Measurements from ENCODE around the gene CD274. TPM values are rescaled to one million over a fixed set of nuclear protein-coding genes. Genes with fewer than 3 reads are reported as not detected.

The CD274 gene
- total RNA-seq, 1 donor from 2014 or later = 36.7 TPM

GRCh38 chr9:5499889-5500398 lies 49.6 kb downstream of the CD274 start:
- Mint-ChIP-seq H3K27me3 (ENCODE audit: low read depth) (no peaks in the 10 kb centered on the region), H3K27ac (no peak overlapping the region)

GRCh38 chr9:5500441-5501235 lies 50.3 kb downstream of the CD274 start:
- intact Hi-C loops (cut with micrococcal nuclease) = no loop called here
- DNase-seq (ENCODE audit: low spot score) = no peak
- Mint-ChIP-seq H3K27me3 (ENCODE audit: low read depth) (no peaks in the 10 kb centered on the region), H3K4me1 (ENCODE audit: low read depth) (peaks cover 7% of the 10 kb centered on the region), H3K27ac (no peak overlapping the region), H3K9me3 (peaks cover 18% of the 10 kb centered on the region), H3K36me3 (ENCODE audit: low read depth) (peaks cover 13% of the 10 kb centered on the region), H3K4me3 (ENCODE audit: low read depth) (no peak overlapping the region)

More at GRCh38 chr9:5499889-5500398, 49.6 kb downstream of the CD274 start:
- no peak overlapping the region for H3K4me3 Mint-ChIP-seq (ENCODE audit: low read depth)
- no peak for DNase-seq (ENCODE audit: low spot score)
- peaks cover 6% of the 10 kb centered on the region for H3K4me1 Mint-ChIP-seq (ENCODE audit: low read depth)
- peaks cover 6% of the 10 kb centered on the region for H3K36me3 Mint-ChIP-seq (ENCODE audit: low read depth)
- intact Hi-C loops (cut with micrococcal nuclease) = no loop called here
- H3K9me3 Mint-ChIP-seq = peaks cover 11% of the 10 kb centered on the region

- Mint-ChIP-seq H3K4me3 (ENCODE audit: low read depth) (no peak overlapping the region), H3K9me3 (peaks cover 24% of the 10 kb centered on the region), H3K4me1 (ENCODE audit: low read depth) (peaks cover 7% of the 10 kb centered on the region), H3K36me3 (ENCODE audit: low read depth) (peaks cover 17% of the 10 kb centered on the region), H3K27ac (no peak overlapping the region), H3K27me3 (ENCODE audit: low read depth) (no peaks in the 10 kb centered on the region)
- intact Hi-C loops (cut with micrococcal nuclease) = no loop called here
- no peak for DNase-seq (ENCODE audit: low spot score)
Measured at GRCh38 chr9:5502553-5502952, 52.2 kb downstream of the CD274 start.

- peak overlapping the region; percentile 80 for H3K4me3 Mint-ChIP-seq (ENCODE audit: low read depth)
- peak overlapping the region; percentile 95 for H3K27ac Mint-ChIP-seq
- H3K9me3 Mint-ChIP-seq = peaks cover 17% of the 10 kb centered on the region
- peaks cover 15% of the 10 kb centered on the region for H3K36me3 Mint-ChIP-seq (ENCODE audit: low read depth)
- DNase-seq (ENCODE audit: low spot score) = no peak
- intact Hi-C loops (cut with micrococcal nuclease) = no loop called here
- H3K4me1 Mint-ChIP-seq (ENCODE audit: low read depth) = peaks cover 56% of the 10 kb centered on the region
- no peaks in the 10 kb centered on the region for H3K27me3 Mint-ChIP-seq (ENCODE audit: low read depth)
Measured at GRCh38 chr9:5509573-5509972, 59.2 kb downstream of the CD274 start.

GRCh38 chr9:5510360-5510931 lies 60.1 kb downstream of the CD274 start, which contains the start of gene PDCD1LG2:
Gene PDCD1LG2 (plus strand): TSS chr9:5510531. CDS start chr9:5522547, 12,016 bp downstream.
- Mint-ChIP-seq H3K4me3 (ENCODE audit: low read depth) (peak within 1 kb of the TSS; percentile 80), H3K9me3 (peaks cover 9% of the 10 kb centered on the region), H3K27ac (peak within 1 kb of the TSS; percentile 95), H3K36me3 (ENCODE audit: low read depth) (peaks cover 7% of the 10 kb centered on the region), H3K4me1 (ENCODE audit: low read depth) (peaks cover 55% of the 10 kb centered on the region), H3K27me3 (ENCODE audit: low read depth) (no peaks in the 10 kb centered on the region)
- intact Hi-C loops (cut with micrococcal nuclease) = loop anchor here (1.0 to 2.0 kb wide), 6 partner anchors 8 to 76 kb away; partner anchors contain the start of gene CD274
- no peak for DNase-seq (ENCODE audit: low spot score)

GRCh38 chr9:5510989-5511388 lies 60.6 kb downstream of the CD274 start:
- intact Hi-C loops (cut with micrococcal nuclease) = loop anchor here (1.0 to 2.0 kb wide), 6 partner anchors 7 to 75 kb away; partner anchors contain the start of gene CD274
- Mint-ChIP-seq H3K4me1 (ENCODE audit: low read depth) (peaks cover 55% of the 10 kb centered on the region), H3K27me3 (ENCODE audit: low read depth) (no peaks in the 10 kb centered on the region), H3K36me3 (ENCODE audit: low read depth) (peaks cover 5% of the 10 kb centered on the region), H3K9me3 (peaks cover 6% of the 10 kb centered on the region), H3K27ac (peak overlapping the region; percentile 95), H3K4me3 (ENCODE audit: low read depth) (peak overlapping the region; percentile 80)
- no peak for DNase-seq (ENCODE audit: low spot score)

- Mint-ChIP-seq H3K27ac (peak overlapping the region; percentile 95), H3K4me1 (ENCODE audit: low read depth) (peaks cover 55% of the 10 kb centered on the region), H3K9me3 (peaks cover 6% of the 10 kb centered on the region), H3K4me3 (ENCODE audit: low read depth) (peak overlapping the region; percentile 80), H3K36me3 (ENCODE audit: low read depth) (peaks cover 5% of the 10 kb centered on the region), H3K27me3 (ENCODE audit: low read depth) (no peaks in the 10 kb centered on the region)
- intact Hi-C loops (cut with micrococcal nuclease) = loop anchor here (2.0 kb wide), 1 partner anchor 61 kb away; the partner anchor contains the start of gene CD274
- no peak for DNase-seq (ENCODE audit: low spot score)
Measured at GRCh38 chr9:5511476-5511875, 61.1 kb downstream of the CD274 start.

- intact Hi-C loops (cut with micrococcal nuclease) = loop anchor here (2.0 kb wide), 1 partner anchor 61 kb away; the partner anchor contains the start of gene CD274
- H3K9me3 Mint-ChIP-seq = peaks cover 2% of the 10 kb centered on the region
- H3K4me1 Mint-ChIP-seq (ENCODE audit: low read depth) = peaks cover 58% of the 10 kb centered on the region
- H3K4me3 Mint-ChIP-seq (ENCODE audit: low read depth) = peak overlapping the region; percentile 80
- no peaks in the 10 kb centered on the region for H3K27me3 Mint-ChIP-seq (ENCODE audit: low read depth)
- peaks cover 1% of the 10 kb centered on the region for H3K36me3 Mint-ChIP-seq (ENCODE audit: low read depth)
- peak overlapping the region; percentile 54 for H3K27ac Mint-ChIP-seq
- DNase-seq (ENCODE audit: low spot score) = no peak
Measured at GRCh38 chr9:5511935-5512580, 61.7 kb downstream of the CD274 start.

GRCh38 chr9:5512658-5513452 lies 62.5 kb downstream of the CD274 start:
- intact Hi-C loops (cut with micrococcal nuclease) = no loop called here
- Mint-ChIP-seq H3K4me3 (ENCODE audit: low read depth) (peak overlapping the region; percentile 80), H3K9me3 (no peaks in the 10 kb centered on the region), H3K27ac (peak overlapping the region; percentile 18), H3K4me1 (ENCODE audit: low read depth) (peaks cover 63% of the 10 kb centered on the region), H3K27me3 (ENCODE audit: low read depth) (no peaks in the 10 kb centered on the region), H3K36me3 (ENCODE audit: low read depth) (no peaks in the 10 kb centered on the region)
- no peak for DNase-seq (ENCODE audit: low spot score)

GRCh38 chr9:5513966-5514616 lies 63.7 kb downstream of the CD274 start:
- intact Hi-C loops (cut with micrococcal nuclease) = no loop called here
- Mint-ChIP-seq H3K27ac (no peak overlapping the region), H3K4me3 (ENCODE audit: low read depth) (no peak overlapping the region), H3K9me3 (no peaks in the 10 kb centered on the region), H3K4me1 (ENCODE audit: low read depth) (peaks cover 65% of the 10 kb centered on the region), H3K27me3 (ENCODE audit: low read depth) (no peaks in the 10 kb centered on the region), H3K36me3 (ENCODE audit: low read depth) (no peaks in the 10 kb centered on the region)
- DNase-seq (ENCODE audit: low spot score) = no peak

- H3K27ac Mint-ChIP-seq = no peak overlapping the region
- H3K27me3 Mint-ChIP-seq (ENCODE audit: low read depth) = no peaks in the 10 kb centered on the region
- peaks cover 4% of the 10 kb centered on the region for H3K36me3 Mint-ChIP-seq (ENCODE audit: low read depth)
- intact Hi-C loops (cut with micrococcal nuclease) = no loop called here
- peaks cover 65% of the 10 kb centered on the region for H3K4me1 Mint-ChIP-seq (ENCODE audit: low read depth)
- no peak overlapping the region for H3K4me3 Mint-ChIP-seq (ENCODE audit: low read depth)
- no peak for DNase-seq (ENCODE audit: low spot score)
- no peaks in the 10 kb centered on the region for H3K9me3 Mint-ChIP-seq
Measured at GRCh38 chr9:5514617-5515260, 64.4 kb downstream of the CD274 start.

Measured in activated T-helper 2 cell treated with anti-CD3 and anti-CD28 coated beads, Interferon-gamma antibody, Interleukin-2, Interleukin-4, amounts not matched to agents 10 μg/mL and 5 μg/mL and 100 μg/mL, durations not matched to agents 14 hours and 24 hours and 36 hours (primary cell).